DND-41 (cell line): ENCODE results near the gene SIPA1L2.

Experiments
- CTCF ChIP-seq: IDR thresholded peaks from 2 replicates; pipeline ENCODE4 v1.5.1; 2012; ENCODE audit warnings: borderline replicate concordance, low read length, moderate library complexity, mild to moderate bottlenecking; ENCODE audit not compliant: poor library complexity, severe bottlenecking; ENCODE audit errors: extremely low read depth
- EZH2 ChIP-seq: IDR thresholded peaks from 3 replicates; pipeline ENCODE4 v1.6.1; 2012; ENCODE audit warnings: borderline replicate concordance, low read depth, mild to moderate bottlenecking, moderate library complexity, low read length, inconsistent platforms; ENCODE audit not compliant: severe bottlenecking

- no peak for TF ChIP-seq CTCF
- no peak for TF ChIP-seq EZH2
These were observed 33.0 kb upstream of the SIPA1L2 start for GRCh38 chr1:232662910-232663309.
